Activated gamma-delta T cell (primary cell): Measurements from ENCODE around the gene NHSL1.

ENCODE experiments used
- DNase-seq: peaks from one replicate; lab custom pipeline; 2025; lab: John Stamatoyannopoulos, UW

The NHSL1 gene

DNA sequence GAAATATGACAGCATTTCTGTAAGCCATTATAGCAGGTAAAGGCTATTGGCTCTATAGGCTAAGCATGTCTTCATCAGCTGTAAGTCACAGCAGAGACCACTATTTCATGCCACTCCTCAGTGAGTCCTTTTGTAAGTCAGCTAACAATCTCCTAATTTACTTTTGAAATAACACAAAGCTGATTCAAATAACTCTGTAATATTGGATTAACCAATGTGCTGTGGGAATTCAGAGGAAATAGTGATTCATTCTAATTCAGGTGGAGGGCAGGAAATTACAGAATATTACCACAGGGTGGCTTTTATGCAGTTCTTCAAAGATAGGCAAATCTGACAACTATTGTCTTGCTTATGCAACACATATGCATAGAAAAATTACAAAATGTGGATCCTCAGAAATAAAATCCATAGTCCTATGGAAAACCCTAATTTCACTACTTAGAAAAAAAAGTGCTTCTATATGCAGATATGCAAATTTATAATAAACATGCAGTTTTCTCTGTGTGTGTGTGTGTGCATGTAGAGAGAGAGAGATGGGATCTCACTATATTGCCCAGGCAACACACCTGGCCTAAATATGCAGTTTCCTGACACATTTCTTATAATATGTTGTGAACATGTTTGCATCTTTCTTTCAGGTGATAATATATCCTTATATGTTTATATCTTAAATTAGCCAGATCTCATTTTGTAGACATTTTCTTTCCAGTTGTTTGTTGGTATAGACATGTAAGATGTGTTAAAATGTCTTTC, 126.4 kb downstream of the NHSL1 start:
- no peak for DNase-seq
